GM21360 (cell line): ENCODE results near the gene ACAT1.
"Not testable (repeated sequence)": the region's sequence is repeated elsewhere in the genome, so short reads cannot be mapped to it uniquely, and the experiment has no call there.

Experiments
- ATAC-seq: cut with Tn5 transposase; IDR thresholded peaks from one replicate; pipeline ENCODE4 v1.9.1; 2021; ENCODE audit warnings: mild to moderate bottlenecking, moderate library complexity; ENCODE audit not compliant: unreplicated experiment

Gene ACAT1

DNA sequence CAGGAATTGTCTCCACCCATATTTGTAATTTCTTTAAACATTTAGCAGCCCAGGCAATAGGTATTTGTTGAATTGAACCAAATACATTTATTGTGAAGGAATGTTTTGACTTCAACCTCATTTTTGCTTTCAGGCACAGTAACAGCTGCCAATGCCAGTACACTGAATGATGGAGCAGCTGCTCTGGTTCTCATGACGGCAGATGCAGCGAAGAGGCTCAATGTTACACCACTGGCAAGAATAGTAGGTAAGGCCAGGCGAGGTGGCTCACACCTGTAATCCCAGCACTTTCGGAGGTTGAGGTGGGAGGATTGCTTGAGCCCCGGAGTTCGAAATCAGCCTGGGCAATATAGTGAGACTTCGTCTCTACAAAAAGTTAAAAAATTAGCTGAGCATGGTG lies 20.9 kb downstream of the ACAT1 start:
- ATAC-seq = no peak

- ATAC-seq = no peak
These were observed 23.2 kb downstream of the ACAT1 start for GRCh38 chr11:108144615-108145014.

DNA sequence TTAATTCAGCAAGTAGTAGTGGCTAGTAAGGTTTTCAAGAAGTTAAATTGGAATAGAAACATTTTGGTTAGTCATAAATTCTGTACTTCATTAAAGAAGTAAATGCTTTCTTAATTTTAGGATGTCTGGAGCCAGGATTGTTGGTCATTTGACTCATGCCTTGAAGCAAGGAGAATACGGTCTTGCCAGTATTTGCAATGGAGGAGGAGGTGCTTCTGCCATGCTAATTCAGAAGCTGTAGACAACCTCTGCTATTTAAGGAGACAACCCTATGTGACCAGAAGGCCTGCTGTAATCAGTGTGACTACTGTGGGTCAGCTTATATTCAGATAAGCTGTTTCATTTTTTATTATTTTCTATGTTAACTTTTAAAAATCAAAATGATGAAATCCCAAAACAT lies 25.8 kb downstream of the ACAT1 start:
- ATAC-seq = no peak

DNA sequence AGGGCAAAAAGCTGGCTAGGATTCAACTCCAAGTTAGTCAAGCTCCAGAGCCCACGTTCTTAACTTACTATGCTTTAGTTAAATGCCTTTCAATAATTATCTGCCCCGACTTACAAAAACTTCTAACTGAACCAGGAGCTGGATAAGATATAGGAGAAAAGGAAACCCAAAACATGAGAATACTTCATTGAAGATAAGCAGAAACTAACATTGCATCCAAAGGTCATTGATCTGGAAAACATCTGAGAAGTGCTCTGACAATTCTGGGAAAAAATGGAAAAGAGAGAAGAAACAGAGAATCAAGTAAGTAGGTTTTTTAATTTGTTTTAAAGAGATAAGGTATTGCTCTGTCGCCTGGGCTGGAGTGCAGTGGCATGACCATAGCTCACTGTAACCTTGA lies 27.2 kb downstream of the ACAT1 start:
- ATAC-seq = no peak

GRCh38 chr11:108154591-108154990 lies 33.2 kb downstream of the ACAT1 start:
- no peak for ATAC-seq

DNA sequence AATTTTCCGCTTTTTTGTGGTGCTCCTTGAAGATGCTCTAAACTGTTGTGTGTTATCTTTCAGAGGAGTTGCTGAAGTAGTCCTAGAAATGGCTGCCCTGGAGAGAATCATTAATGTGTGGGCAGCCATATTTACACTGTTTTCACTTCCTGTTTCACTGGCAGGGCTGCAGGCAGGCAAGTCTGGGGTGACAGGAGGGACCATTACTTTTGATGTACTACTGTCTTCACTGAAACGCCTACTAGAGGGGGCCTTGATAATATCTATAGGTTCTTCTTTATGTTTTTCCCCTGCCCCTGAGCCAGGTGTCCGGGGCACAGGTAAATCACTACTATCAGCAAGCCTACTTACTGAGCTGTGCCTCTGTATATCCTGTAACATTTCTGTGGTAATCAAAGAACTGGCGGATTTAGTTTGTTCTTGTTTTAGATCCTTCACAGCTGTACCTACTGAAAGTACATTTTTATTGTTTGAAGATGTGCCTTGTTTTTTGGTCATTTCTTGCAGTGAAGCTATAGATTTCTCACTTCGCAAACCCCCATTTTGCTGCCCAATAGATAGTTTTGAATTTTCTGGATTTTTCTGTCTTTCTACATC lies 39.7 kb downstream of the ACAT1 start:
- ATAC-seq = peak; percentile 96

GRCh38 chr11:108162878-108163277 lies 41.5 kb downstream of the ACAT1 start:
- ATAC-seq = not testable (repeated sequence)

DNA sequence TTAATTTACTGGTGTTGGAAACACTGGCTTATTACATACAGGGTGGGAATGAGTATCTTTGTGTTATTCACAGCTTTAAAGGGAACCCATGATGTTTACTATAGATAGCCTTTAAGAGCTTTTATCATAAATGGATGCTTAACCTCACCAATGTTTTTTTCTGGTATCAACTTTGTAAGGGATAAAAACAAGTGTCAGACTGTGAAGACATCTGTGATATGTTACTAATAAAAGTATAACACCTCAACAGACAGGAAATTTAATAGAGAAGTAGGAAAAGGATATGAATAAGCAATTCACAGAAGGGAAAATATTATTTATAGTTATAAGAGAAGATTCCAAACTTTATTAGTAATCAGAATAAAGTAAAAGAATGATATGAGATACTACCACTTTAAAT lies 46.3 kb downstream of the ACAT1 start:
- ATAC-seq = no peak

DNA sequence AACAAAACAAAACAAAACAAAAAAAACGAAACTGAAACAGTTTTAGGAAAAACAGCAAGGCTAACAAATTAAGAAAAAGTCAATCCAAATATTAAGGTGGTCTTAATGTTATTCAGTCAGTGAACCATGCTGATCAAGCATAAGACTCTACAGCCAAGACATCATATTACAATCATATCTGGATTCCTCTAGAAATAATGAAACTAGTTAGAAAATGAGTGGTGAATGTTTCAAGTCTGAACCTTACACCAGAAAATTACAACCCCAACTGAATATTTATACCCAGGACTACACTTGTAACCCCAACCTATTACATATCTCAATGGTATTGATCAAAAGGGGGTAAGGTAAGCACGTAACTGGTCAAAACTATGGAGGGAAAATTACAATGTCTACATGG lies 48.8 kb downstream of the ACAT1 start:
- ATAC-seq = peak; percentile 37

DNA sequence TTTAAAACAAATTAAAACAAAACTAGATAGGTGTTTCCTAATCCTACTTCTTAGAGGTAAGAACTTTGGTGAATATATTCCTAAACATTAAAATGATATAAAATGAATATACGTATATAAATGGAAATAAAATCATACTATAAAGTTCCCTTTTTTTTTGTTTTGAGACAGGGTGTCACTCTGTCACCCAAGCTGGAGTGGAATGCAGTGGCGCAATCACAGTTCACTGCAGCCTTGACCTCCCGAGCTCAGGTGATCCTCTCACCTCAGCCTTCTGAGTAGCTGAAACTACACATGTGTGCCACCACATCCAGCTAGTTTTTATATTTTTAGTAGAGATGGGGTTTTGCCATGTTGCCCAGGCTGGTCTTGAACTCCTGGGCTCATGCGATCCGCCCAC lies 56.2 kb downstream of the ACAT1 start:
- ATAC-seq = no peak

GRCh38 chr11:108193725-108194124 lies 72.4 kb downstream of the ACAT1 start:
- no peak for ATAC-seq

- no peak for ATAC-seq
These were observed 75.5 kb downstream of the ACAT1 start for GRCh38 chr11:108196901-108197300.
